A673 (cell line): ENCODE measurements around the gene ELAC1.

Experiments
- EZH2 ChIP-seq: fragments of 200-600 bp; sonication (generic); IDR thresholded peaks from 2 replicates; pipeline ENCODE4 v1.6.1; 2017; ENCODE audit warnings: borderline replicate concordance, low read depth, mild to moderate bottlenecking, mixed read lengths, antibody characterized with exemption, low read length; ENCODE audit not compliant: poor library complexity, severe bottlenecking
- TF ChIP-seq, protein P1 (sequence below): fragments of 300-800, 200-600 bp; sonication (generic); conservative IDR thresholded peaks from 2 replicates; pipeline ENCODE4 v1.5.1; 2017; ENCODE audit warnings: low read depth, mild to moderate bottlenecking, antibody characterized with exemption, low read length, moderate library complexity, mixed read lengths

DNA sequence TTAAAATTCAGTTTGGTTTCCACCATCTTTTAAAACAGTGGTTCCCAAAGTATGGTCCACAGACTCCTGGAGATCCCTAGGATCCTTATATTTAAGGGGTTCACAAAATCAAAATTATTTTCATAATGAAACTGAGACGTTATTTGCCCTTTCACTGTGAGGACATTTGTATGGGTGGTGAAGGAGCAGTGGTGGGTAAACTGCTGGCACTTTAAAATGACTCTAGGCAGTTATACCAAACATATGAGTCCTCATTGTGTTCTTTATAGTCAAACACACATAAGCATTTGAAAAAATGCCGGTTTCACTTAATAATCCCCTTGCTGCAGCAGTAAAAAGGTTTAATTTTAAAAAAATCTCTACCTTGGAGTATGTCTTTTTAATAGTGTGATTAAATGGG lies 69.4 kb downstream of the ELAC1 start:
- TF ChIP-seq, protein P1, sequence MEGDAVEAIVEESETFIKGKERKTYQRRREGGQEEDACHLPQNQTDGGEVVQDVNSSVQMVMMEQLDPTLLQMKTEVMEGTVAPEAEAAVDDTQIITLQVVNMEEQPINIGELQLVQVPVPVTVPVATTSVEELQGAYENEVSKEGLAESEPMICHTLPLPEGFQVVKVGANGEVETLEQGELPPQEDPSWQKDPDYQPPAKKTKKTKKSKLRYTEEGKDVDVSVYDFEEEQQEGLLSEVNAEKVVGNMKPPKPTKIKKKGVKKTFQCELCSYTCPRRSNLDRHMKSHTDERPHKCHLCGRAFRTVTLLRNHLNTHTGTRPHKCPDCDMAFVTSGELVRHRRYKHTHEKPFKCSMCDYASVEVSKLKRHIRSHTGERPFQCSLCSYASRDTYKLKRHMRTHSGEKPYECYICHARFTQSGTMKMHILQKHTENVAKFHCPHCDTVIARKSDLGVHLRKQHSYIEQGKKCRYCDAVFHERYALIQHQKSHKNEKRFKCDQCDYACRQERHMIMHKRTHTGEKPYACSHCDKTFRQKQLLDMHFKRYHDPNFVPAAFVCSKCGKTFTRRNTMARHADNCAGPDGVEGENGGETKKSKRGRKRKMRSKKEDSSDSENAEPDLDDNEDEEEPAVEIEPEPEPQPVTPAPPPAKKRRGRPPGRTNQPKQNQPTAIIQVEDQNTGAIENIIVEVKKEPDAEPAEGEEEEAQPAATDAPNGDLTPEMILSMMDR: no peak
- TF ChIP-seq EZH2: no peak
